Vagina (tissue), 2 donors: ENCODE measurements around the gene SLC51A.

Experiments
- CTCF ChIP-seq, 3 experiments: fragments of 450-650 bp in 2 of 3; fragments of 200-600 bp in 1 of 3; sonication (generic) in 1 of 3; IDR thresholded peaks; one replicate each; pipeline ENCODE4 v1.5.1; 2017 to 2019; ENCODE audit warnings: antibody characterized with exemption in 3 of 3, mild to moderate bottlenecking in 2 of 3, moderate library complexity in 2 of 3
- POLR2A ChIP-seq, 2 donors: fragments of 450-650 bp; IDR thresholded peaks; one replicate each; pipeline ENCODE4 v1.6.1; 2017; ENCODE audit warnings: antibody characterized with exemption in 2 of 2, mild to moderate bottlenecking in 2 of 2, moderate library complexity in 2 of 2
- POLR2AphosphoS5 ChIP-seq, 2 donors: sonication (generic); formaldehyde crosslinking; IDR thresholded peaks; one replicate each; pipeline ENCODE4 v1.9.0; 2017; ENCODE audit warnings: antibody characterized with exemption in 2 of 2, mild to moderate bottlenecking in 2 of 2, low read depth in 1 of 2; ENCODE audit not compliant: insufficient read depth in 1 of 2

- no peak for TF ChIP-seq CTCF (IDR thresholded peaks at IDR 0.05)
- TF ChIP-seq POLR2A (IDR thresholded peaks at IDR 0.05) = no peak
- no peak for TF ChIP-seq POLR2AphosphoS5 (IDR thresholded peaks at IDR 0.05; ENCODE audit: insufficient read depth in 1 of 2, low read depth in 1 of 2)
Measured at GRCh38 chr3:196175722-196176121, 40.6 kb upstream of the SLC51A start.
